GM18499 (cell line): Measurements from ENCODE around the gene PPARD.

ENCODE experiments used
- ATAC-seq: cut with Tn5 transposase; IDR thresholded peaks from one replicate; pipeline ENCODE4 v1.9.1; 2021; ENCODE audit warnings: moderate number of reproducible peaks; ENCODE audit not compliant: insufficient read depth, unreplicated experiment

PPARD gene

DNA sequence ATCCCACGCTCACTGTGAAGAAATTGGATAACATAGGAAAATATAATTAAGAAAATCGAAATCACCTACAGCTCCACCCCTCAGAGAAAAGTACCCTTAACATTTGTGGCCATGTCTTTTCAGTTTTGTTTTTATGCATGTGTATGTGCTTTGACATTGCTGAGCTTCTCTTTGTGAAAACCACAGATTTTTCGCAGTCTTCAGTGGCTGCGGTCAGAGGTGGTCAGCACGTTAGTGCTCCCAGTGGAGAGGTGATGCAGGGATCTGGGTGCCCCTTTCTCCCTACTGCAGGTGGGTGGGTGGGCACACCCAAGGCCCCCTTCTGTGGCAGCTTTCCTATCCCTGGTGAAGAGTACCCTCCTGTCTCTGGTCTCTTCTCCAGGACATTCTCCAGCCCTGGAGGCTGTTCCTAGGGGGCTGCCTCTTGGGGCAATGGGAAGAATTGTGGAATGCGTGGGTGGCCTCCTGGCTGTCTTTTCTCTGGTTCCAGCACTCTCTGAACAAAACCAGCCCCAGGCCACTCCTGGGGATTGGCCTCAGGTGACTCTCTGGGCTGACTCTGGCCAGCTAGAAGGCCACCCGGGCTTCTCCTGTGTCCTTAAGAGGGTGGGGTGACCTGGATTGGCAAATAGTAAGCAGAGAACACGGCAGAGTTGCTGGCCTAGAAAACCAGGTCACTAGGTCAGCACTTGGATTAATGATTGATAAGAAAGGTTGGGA lies 59.9 kb downstream of the PPARD start:
- no peak for ATAC-seq

DNA sequence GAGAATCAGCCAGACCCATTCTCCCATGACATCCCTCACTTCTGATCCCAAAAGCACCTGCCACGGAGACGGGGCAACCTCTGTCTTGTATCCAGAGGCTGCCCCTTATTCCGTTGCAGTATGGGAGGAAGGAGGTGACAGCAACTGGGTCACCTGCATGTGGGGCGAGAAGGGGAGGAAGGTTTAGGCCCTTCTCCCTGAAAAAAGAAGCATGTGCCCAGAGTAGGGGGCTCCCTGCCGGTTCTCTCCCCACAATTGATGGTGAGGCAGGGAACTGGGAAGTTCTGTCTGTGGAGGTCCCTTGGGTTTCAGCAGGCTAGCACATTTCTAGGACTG lies 60.5 kb downstream of the PPARD start:
- ATAC-seq = no peak

DNA sequence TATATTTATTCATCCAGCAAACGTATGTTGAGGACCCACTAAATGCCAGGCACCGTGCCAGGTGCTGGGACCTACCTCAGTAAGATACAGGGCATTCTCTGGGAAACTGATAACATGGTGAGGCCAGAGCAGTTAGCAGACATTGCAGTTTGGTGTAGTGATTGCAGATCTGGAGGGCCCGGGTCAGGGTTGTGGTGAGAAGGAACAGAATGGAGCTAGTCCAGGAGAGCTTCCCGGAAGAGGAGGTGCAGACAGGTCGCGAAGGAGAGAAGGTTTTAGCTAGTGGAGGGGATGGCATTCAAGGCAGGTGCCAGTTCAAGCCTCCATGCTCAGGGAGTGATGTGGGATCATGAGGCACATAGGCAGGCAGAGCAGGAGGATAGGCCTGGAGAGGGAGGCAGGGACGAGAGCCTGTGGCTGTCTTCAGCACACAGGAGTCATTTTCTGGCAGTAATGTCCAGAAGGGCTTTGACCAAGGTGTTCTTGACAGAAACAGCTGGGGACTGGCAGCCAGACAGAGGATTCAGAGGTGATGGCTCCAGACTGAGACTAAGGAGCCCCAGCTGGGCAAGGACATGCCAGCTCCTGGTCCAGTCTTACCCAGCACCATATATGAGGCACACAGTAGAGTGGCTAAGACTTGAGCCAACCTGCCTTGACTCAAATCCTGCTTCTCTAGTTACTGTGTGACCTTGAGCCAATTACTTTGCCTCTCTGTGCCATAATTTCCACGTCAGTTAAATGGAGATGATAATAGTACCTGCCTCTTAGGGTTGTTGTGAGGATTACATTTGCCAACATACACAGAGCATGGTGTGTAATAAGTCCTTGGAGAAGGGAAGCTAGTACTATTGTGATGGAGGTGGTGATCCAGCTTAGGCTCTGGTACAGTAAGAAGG lies 61.4 kb downstream of the PPARD start:
- no peak for ATAC-seq

DNA sequence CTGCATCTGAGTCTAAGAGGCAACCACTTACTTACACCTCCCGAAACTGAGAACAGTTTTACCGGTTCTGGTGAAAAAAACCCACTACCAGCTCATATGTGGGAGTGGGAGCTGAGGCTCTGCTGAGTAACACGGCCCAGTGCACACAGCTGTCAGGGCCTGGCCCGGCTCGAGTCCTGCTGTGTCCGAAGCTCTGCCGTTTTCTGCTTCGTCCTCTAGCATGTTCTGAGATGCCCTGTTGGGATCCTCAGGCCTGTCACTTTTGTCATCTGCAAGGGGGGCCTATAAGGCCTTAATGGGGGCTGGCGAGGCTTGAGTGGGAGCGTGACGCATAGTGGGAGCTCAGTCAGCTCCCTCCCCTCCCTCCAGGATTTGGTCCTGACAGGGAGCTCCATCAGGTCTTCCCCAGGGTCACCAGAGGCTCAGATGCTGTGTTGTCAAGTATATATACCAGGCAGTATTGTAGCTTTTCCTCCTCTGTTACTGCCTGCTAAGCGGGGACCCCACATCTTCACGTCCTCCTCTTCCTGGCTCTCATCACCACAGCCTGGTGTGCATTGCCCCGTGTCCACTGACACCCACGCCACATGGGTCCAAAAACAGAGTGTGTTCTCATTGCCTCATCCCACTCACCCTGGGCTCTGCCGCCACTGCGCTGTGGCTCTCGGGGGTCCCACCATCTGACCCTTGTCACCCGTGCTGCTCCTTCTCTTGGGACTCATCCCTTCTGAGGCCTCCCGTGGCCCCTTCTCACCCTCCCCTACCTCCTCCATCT lies 64.5 kb downstream of the PPARD start:
- no peak for ATAC-seq

DNA sequence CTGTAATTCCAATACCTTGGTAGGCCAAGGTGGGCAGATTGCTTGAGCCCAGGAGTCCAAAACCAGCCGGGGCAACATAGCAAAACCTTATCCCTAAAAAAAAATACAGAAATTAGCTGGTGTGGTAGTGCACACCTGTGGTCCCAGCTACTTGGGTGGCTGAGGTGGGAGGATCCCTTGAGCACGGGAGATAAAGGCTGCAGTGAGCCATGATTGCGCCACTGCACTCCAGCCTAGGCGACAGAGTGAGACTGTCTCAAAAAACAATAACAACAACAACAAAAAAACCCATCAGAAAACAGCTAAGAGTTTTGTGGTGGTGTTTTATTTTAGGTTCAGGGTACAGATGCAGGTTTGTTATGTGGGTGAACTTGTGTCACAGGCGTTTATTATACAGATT lies 66.9 kb downstream of the PPARD start:
- ATAC-seq = no peak

DNA sequence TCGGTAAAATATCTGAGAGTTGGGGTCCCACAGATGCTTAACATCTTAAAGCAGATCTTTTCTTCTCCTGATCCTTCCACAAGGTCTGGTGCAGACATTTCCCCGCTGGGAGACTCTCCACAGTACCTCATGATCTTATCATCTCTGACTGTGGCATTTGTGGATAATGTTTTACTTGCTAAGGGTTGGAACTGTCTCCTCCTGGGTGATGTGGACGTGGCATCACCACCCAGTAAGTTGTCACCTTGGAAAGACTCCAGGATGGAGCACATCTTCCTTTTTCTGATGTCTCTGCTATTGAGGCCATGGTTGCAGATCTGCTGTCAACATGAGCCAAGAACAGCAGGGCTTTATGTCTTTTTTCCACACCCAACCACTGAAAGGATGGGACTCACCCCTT lies 67.8 kb downstream of the PPARD start:
- no peak for ATAC-seq

DNA sequence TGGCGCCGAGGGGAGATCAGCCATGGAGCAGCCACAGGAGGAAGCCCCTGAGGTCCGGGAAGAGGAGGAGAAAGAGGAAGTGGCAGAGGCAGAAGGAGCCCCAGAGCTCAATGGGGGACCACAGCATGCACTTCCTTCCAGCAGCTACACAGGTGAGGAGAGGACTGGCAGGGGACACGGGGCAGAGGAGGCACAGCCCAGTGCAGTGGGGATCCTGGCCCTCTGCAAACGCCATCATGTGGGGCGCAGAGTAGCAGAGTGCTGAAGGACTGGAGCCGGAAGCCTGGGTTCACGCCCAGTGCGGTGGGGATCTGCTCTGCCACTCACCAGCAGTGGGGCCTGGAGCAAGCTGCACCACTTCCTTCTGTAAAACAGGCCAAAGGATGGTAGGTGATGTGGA lies 68.7 kb downstream of the PPARD start:
- no peak for ATAC-seq

DNA sequence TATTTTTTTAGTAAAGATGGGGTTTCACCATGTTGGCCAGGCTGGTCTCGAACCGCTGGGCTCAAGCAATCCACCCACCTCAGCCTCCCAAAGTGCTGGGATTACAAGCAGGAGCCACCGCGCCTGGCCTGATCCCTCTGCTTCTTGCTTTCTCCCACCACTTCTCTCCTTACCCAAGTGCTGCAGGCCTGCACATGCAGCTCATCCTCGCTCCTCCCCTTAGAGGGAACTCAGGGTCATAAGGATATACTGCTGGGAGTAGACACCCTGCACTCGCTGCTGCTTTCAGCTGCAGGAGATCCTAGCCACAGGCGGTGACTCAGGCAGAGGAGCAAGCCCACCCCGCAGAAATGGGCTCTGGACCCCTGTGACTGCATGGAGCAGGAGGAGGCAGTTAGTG lies 69.7 kb downstream of the PPARD start:
- ATAC-seq = no peak

DNA sequence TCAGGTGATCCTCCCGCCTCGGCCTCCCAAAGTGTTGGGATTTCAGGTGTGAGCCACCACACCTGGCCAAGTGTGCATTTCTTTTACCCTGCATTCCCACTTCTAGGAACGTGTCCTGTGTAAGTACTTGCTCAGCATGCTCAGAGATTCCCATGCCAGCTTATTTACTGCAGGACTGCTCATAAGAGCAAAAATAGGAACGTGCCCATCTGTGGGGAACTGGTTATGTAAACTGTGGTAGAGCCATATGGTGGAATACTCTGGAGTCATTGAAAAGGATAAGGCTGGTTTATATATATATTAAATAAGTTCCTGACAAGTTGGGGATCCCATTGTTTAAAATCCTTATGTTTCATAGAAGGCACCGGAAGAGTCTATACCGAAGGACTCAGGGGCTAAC lies 71.6 kb downstream of the PPARD start:
- no peak for ATAC-seq

DNA sequence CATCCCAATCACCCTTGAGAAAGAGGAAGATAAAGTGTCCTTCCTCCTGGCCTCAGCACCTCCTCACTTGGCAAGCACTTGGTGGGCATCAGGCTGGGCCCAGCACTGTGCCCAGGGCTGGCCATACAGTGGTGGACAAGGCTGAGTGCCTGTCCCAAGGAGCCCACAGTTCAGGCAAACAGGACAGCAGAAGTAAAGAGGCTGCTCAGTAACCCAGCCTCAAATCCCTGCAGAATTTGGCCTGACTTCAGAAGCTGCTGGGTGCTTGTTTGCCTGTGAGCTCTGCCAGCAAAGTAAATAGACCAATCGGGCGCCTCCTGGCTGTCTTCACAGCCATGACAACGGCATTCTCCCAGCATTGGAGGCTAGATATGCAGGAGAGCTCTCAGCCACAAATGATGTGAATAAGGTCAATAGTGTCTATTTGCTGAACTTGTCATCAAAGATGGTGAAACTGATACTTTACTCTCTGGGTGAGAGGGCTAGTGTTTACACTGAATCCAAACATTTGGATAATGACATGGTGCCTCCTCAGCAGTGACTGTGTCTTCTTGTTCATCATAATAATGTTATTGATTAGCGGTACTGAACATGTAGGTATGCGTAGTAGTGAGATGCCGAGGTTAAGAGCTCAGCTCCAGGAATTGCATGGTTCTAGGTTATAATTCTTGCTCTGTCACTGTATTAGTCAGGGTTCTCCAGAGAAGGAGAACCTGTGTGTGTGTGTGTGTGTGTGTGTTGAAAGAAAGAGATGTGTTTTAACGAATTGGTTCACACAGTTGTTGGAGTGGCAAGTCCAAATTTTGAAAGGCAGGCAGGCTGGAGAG lies 72.9 kb downstream of the PPARD start:
- ATAC-seq = no peak

DNA sequence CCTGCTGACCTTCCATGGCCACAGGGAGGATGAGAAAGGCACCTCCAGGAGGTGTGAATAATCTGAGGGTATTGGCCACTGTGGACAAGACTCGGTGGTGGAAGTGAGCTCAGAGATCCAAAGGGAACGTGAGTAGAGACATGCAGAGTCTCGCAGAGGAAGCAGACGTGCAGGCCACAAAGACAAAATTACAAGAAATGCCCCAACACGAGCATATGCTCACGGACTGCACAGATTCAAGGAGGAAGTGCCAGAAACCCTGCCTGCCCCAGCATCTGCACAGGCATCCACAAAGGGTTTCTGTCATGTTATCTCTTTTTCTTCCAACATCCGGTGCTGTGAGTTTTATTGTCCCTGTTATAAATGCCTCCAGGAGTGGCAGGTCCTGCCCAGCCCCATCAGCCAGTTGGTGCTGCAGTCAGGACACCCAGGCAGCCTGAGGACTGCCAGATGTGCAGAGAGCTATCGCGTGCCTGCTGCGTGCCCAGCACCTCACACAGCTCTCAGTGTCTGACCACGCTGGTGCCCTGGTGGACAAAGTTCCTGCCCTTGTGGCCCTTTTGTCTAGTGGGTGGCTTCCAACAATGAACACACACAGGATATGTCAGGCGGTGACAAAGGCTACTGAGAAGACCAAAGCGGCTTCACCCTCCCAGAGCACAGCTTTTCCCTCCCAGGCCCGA lies 75.8 kb downstream of the PPARD start:
- no peak for ATAC-seq

DNA sequence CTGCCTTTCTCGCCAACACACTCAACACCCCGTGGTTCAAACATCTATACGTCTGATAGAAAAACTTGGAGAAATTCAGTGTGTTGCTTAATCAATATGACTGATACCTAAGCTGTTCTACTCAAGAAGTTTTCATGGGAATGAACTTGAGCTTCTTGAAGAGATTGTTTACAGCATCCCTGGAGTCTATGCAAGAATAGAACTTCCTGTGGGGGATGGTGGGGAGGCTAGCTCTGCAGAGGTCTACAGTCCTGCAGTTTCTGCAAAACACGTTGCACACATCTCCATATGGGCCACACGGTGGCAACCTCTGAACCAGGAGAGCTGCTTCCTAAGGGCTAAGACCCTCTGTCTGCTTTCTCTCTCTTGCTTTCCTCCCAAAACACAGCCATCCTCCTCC lies 77.1 kb downstream of the PPARD start:
- no peak for ATAC-seq

DNA sequence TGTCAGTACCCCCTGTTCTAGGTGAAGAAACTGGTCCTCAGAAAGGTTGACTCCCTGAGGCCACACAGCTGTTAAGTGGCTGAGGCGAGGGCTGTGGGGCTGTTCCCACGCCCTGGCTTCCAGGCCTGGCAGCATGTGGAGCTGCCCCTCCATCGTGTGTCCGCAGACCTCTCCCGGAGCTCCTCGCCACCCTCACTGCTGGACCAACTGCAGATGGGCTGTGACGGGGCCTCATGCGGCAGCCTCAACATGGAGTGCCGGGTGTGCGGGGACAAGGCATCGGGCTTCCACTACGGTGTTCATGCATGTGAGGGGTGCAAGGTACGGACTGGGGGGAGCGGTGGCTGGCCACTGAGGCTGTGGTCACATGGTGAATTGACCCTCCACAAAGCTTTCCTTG lies 77.6 kb downstream of the PPARD start:
- no peak for ATAC-seq

DNA sequence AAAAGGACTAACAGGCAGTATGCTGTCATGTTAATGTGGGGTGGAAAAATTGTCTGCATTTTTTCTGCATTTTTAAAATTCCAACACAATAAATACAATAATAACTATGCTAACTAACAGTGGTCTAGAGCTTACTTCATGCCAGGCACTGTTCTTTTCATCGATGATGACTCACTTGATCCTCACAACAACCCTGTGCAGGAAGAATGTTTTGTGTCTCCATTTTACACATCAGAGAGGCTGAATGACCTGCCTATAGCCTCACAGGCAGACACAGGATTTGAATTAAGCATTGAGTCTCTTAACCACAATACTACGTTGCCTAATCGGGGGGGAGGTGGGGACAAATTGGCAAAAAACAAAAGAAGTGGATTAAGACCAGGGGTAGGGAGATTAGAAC lies 82.9 kb downstream of the PPARD start:
- ATAC-seq = no peak

DNA sequence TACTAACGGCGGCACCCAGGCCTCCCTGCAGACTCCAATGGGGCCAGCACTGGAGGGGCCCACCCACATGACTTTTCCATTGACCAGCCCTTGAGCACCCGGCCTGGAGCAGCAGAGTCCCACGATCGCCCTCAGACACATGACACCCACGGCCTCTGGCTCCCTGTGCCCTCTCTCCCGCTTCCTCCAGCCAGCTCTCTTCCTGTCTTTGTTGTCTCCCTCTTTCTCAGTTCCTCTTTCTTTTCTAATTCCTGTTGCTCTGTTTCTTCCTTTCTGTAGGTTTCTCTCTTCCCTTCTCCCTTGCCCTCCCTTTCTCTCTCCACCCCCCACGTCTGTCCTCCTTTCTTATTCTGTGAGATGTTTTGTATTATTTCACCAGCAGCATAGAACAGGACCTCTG lies 83.7 kb downstream of the PPARD start:
- no peak for ATAC-seq

DNA sequence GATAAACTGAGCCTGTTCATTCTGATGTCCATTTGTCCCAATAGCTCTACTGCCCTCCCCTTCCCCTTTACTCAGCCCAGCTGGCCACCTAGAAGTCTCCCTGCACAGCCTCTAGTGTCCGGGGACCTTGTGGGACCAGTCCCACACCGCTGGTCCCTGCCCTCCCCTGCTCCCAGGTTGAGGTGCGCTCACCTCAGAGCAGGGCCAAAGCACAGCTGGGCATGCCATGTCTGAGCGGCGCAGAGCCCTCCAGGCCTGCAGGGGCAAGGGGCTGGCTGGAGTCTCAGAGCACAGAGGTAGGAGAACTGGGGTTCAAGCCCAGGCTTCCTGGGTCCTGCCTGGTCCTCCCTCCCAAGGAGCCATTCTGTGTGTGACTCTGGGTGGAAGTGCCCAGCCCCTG lies 85.1 kb downstream of the PPARD start:
- no peak for ATAC-seq

DNA sequence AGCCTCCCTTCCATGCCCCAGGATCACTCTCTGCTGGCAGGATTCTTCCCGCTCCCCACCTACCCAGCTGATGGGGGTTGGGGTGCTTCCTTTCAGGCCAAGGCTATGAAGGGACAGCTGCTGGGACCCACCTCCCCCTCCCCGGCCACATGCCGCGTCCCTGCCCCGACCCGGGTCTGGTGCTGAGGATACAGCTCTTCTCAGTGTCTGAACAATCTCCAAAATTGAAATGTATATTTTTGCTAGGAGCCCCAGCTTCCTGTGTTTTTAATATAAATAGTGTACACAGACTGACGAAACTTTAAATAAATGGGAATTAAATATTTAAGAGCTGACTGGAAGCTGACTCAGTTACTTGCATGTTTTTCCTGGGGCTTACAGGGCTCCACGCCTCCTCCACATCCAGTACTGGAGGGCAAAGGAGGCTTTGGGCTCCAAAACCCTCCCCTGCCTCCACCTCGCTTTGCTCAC lies 85.5 kb downstream of the PPARD start:
- no peak for ATAC-seq

DNA sequence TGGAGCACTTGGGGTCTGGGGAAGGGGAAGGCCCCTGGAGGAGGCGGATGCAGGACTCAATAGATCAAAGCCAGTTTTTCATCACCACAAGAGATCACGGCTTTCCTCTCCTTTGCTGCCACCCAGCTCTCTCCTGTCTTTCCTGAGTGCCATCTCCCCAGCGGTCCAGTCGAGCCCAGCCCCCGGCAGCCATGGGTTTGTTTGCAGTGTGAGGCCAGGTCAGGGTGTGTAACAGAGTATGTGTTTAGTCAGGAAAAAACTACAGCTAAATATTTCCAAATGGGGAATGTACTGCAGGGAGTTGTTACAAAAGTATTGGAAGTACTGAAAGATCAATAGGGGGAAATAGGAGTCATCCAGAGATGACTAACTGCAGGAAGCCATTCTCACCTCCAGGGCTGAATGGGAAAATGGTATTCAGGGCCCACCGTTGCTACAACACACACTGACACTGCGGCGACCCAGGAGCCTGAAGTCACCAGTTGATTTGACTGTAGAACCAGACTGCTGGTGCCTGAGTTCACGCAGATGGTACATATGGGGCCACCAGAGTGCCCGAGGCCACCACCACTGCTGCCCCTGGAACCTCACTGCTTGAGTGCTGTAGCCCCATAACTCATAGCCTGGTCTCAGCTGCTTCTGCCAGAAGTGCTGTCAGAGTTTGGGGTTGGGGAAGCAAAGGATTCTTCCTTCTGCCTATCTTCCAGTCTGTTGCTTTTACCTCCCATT lies 86.2 kb downstream of the PPARD start:
- no peak for ATAC-seq

DNA sequence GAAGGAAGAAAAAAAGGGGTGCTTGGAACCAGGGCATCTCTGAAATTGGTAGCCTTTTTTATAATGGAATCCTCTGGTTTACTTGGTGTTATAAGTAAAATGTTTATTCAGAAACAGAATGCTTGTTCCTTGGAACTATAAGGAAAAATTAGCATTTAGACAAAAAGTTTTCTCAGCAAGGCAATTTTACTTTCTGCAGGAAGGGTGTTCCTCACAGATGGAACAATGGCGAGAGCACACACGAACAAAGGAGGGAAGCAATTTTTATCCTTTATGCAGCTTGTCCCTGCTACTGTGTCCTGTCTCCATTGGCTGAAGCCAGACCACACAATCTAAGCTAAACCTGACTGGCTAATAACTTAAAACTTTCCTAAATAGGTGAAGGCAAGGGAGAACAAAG lies 87.1 kb downstream of the PPARD start:
- no peak for ATAC-seq
